Parathyroid adenoma (tissue), 2 donors: ENCODE data around the gene POLR3GL.
A peak's percentile ranks its signal among the peaks of the same experiment; 100 is the strongest.
"Not testable (repeated sequence)": the region's sequence is repeated elsewhere in the genome, so short reads cannot be mapped to it uniquely, and the experiment has no call there.

Experiments
- H2AFZ ChIP-seq: fragments of 300-600 bp; sonication (generic); one replicate; pipeline ENCODE4 v1.7.0; 2017; ENCODE audit warnings: antibody characterized with exemption, mild to moderate bottlenecking
- H3K27ac ChIP-seq: fragments of 300-600 bp; sonication (generic); one replicate; pipeline ENCODE4 v1.7.0; 2017
- H3K27me3 ChIP-seq: fragments of 300-600 bp; sonication (generic); one replicate; pipeline ENCODE4 v1.7.0; 2017; ENCODE audit warnings: low read length; ENCODE audit not compliant: control insufficient read depth, insufficient read depth
- H3K36me3 ChIP-seq: fragments of 300-600 bp; sonication (generic); one replicate; pipeline ENCODE4 v1.7.0; 2017; ENCODE audit warnings: low read length; ENCODE audit not compliant: control insufficient read depth, insufficient read depth
- H3K4me1 ChIP-seq: fragments of 300-600 bp; sonication (generic); one replicate; pipeline ENCODE4 v1.7.0; 2017; ENCODE audit warnings: control low read depth
- H3K4me2 ChIP-seq: fragments of 300-600 bp; sonication (generic); one replicate; pipeline ENCODE4 v1.7.0; 2017; ENCODE audit warnings: low read length
- H3K4me3 ChIP-seq: fragments of 300-600 bp; sonication (generic); one replicate; pipeline ENCODE4 v1.7.0; 2017; ENCODE audit warnings: low read depth, low read length
- H3K79me2 ChIP-seq: fragments of 300-600 bp; sonication (generic); one replicate; pipeline ENCODE4 v1.7.0; 2017; ENCODE audit warnings: control low read depth
- H3K9ac ChIP-seq: fragments of 300-600 bp; sonication (generic); one replicate; pipeline ENCODE4 v1.7.0; 2017; ENCODE audit warnings: mild to moderate bottlenecking
- H3K9me3 ChIP-seq: fragments of 300-600 bp; sonication (generic); one replicate; pipeline ENCODE4 v1.7.0; 2017; ENCODE audit warnings: low read length; ENCODE audit not compliant: control insufficient read depth
- CTCF ChIP-seq: fragments of 300-600 bp; sonication (generic); IDR thresholded peaks from one replicate; pipeline ENCODE4 v1.7.0; 2017; ENCODE audit warnings: antibody characterized with exemption, mild to moderate bottlenecking
- donor health status: primary hyperparathyroidism.

Gene POLR3GL

GRCh38 chr1:145918992-145919939, 45.2 kb upstream of the POLR3GL start:
- peak overlapping the region; percentile 87 for H2AFZ ChIP-seq
- no peak for TF ChIP-seq CTCF
- no peaks in the 10 kb centered on the region for H3K79me2 ChIP-seq

GRCh38 chr1:145920297-145920696, 44.2 kb upstream of the POLR3GL start:
- not testable (repeated sequence) for H2AFZ ChIP-seq, H3K27ac ChIP-seq, H3K9ac ChIP-seq, H3K4me2 ChIP-seq, H3K36me3 ChIP-seq, H3K4me3 ChIP-seq, H3K9me3 ChIP-seq, H3K79me2 ChIP-seq, H3K27me3 ChIP-seq, H3K4me1 ChIP-seq

More at GRCh38 chr1:145918992-145919939, 45.2 kb upstream of the POLR3GL start:
- Histone ChIP-seq H3K4me2 (peak overlapping the region; percentile 88), H3K27ac (peak overlapping the region; percentile 92), H3K36me3 (no peaks in the 10 kb centered on the region), H3K9ac (peak overlapping the region; percentile 28), H3K27me3 (no peaks in the 10 kb centered on the region), H3K4me1 (no peaks in the 10 kb centered on the region), H3K9me3 (no peaks in the 10 kb centered on the region), H3K4me3 (peak overlapping the region; percentile 76)

GRCh38 chr1:145922266-145922665, 42.2 kb upstream of the POLR3GL start:
- no peak overlapping the region for H3K9ac ChIP-seq
- no peaks in the 10 kb centered on the region for H3K27me3 ChIP-seq
- no peak overlapping the region for H3K27ac ChIP-seq
- H3K79me2 ChIP-seq: no peaks in the 10 kb centered on the region
- no peak for TF ChIP-seq CTCF
- H2AFZ ChIP-seq: no peak overlapping the region
- H3K4me1 ChIP-seq: no peaks in the 10 kb centered on the region
- H3K9me3 ChIP-seq: no peaks in the 10 kb centered on the region
- no peaks in the 10 kb centered on the region for H3K36me3 ChIP-seq
- H3K4me3 ChIP-seq: no peak overlapping the region
- H3K4me2 ChIP-seq: no peak overlapping the region

GRCh38 chr1:145926686-145927062, 37.8 kb upstream of the POLR3GL start:
- H3K4me2 ChIP-seq: peak overlapping the region; percentile 87
- H3K4me1 ChIP-seq: no peaks in the 10 kb centered on the region
- H2AFZ ChIP-seq: peak overlapping the region; percentile 87
- no peak for TF ChIP-seq CTCF
- H3K4me3 ChIP-seq: peak overlapping the region; percentile 96
- no peaks in the 10 kb centered on the region for H3K79me2 ChIP-seq
- H3K36me3 ChIP-seq: no peaks in the 10 kb centered on the region
- no peaks in the 10 kb centered on the region for H3K27me3 ChIP-seq
- no peaks in the 10 kb centered on the region for H3K9me3 ChIP-seq
- H3K9ac ChIP-seq: peak overlapping the region; percentile 17
- peak overlapping the region; percentile 99 for H3K27ac ChIP-seq

GRCh38 chr1:145927063-145927886, 37.2 kb upstream of the POLR3GL start, which contains the start of gene RBM8A:
Gene RBM8A, minus strand, starts transcription at chr1:145927484. Its CDS starts 58 bp downstream, at chr1:145927426.
- Histone ChIP-seq H3K9ac (peak within 1 kb of the TSS; percentile 80), H3K36me3 (no peaks in the 10 kb centered on the region), H3K4me3 (peak within 1 kb of the TSS; percentile 96), H3K27me3 (no peaks in the 10 kb centered on the region), H3K79me2 (no peaks in the 10 kb centered on the region), H2AFZ (peak within 1 kb of the TSS; percentile 87), H3K9me3 (no peaks in the 10 kb centered on the region), H3K27ac (peak within 1 kb of the TSS; percentile 99), H3K4me2 (peak within 1 kb of the TSS; percentile 87), H3K4me1 (no peaks in the 10 kb centered on the region)
- TF ChIP-seq CTCF: peak; percentile 64
